HepG2 (cell line): ENCODE measurements around the gene HIPK4. TPM values are rescaled to one million over a fixed set of nuclear protein-coding genes. Genes with fewer than 3 reads are reported as not detected.
A peak's percentile ranks its signal among the peaks of the same experiment; 100 is the strongest.

Experiments used
- ATF7 ChIP-seq, 2 experiments: fragments of 450-650 bp in 1 of 2; sonication (generic) in 1 of 2; formaldehyde crosslinking in 1 of 2; IDR thresholded peaks; 2 replicates each; pipeline versions ENCODE4 v1.4.0 to v1.6.1; 2016 to 2020; ENCODE audit warnings: antibody characterized with exemption in 1 of 2, mild to moderate bottlenecking in 1 of 2, missing genetic modification reagents in 1 of 2
- HDAC2 ChIP-seq: sonication (generic); formaldehyde crosslinking; IDR thresholded peaks from 2 replicates; pipeline ENCODE4 v1.4.0; 2020; ENCODE audit warnings: missing genetic modification reagents
- HNRNPK ChIP-seq: fragments of 200-400 bp; formaldehyde crosslinking; IDR thresholded peaks from 2 replicates; pipeline ENCODE4 v1.6.1; 2018; ENCODE audit warnings: low read length, low read depth, moderate library complexity, mild to moderate bottlenecking; ENCODE audit not compliant: poor library complexity, severe bottlenecking
- HOXA3 ChIP-seq: sonication (generic); formaldehyde crosslinking; IDR thresholded peaks from 2 replicates; pipeline ENCODE4 v1.5.0; 2020; ENCODE audit warnings: missing genetic modification reagents
- KAT7 ChIP-seq: IDR thresholded peaks from 2 replicates; pipeline ENCODE4 v1.6.1; 2018; ENCODE audit warnings: borderline replicate concordance, missing compliant biosample characterization
- NCOA2 ChIP-seq: sonication (generic); formaldehyde crosslinking; IDR thresholded peaks from 2 replicates; pipeline ENCODE4 v1.8.0; 2022; ENCODE audit warnings: inconsistent platforms
- NPAS2 ChIP-seq: sonication (generic); formaldehyde crosslinking; IDR thresholded peaks from 2 replicates; pipeline ENCODE4 v1.8.0; 2022; ENCODE audit warnings: mild to moderate bottlenecking, missing genetic modification reagents, borderline replicate concordance
- ZKSCAN8 ChIP-seq: IDR thresholded peaks from 2 replicates; pipeline ENCODE4 v1.6.1; 2016; ENCODE audit warnings: borderline replicate concordance, missing genetic modification reagents, missing compliant biosample characterization
- ZNF24 ChIP-seq: fragments of 450-650 bp; IDR thresholded peaks from 2 replicates; pipeline ENCODE4 v1.6.1; 2017; ENCODE audit warnings: antibody characterized with exemption, mild to moderate bottlenecking
- ZNF572 ChIP-seq: sonication (generic); formaldehyde crosslinking; IDR thresholded peaks from 2 replicates; pipeline ENCODE4 v1.5.1; 2020; ENCODE audit warnings: mild to moderate bottlenecking, missing genetic modification reagents
- polyA plus RNA-seq, 8 experiments: library from polyadenylated mRNA; depleted of rRNA in 3 of 8; stranded (reverse) in 7 of 8; unstranded in 1 of 8; fragments of >200 nt; fragmentation: Illumina TruSeq in 4 of 8; extraction: Trizol in 4 of 8; gene quantifications; 2 replicates each; pipeline versions ENCODE4 v1.2.1 to v1.2.3, GENCODE V29; 2011 to 2016; ENCODE audit warnings: low read depth in 4 of 8, missing spikeins in 1 of 8, mixed read lengths in 1 of 8; ENCODE audit not compliant: insufficient read depth in 1 of 8
- total RNA-seq, 5 experiments: library from RNA; depleted of rRNA; stranded (reverse); fragments of >200 nt; fragmentation: Illumina TruSeq; extraction: Trizol; gene quantifications; 2 replicates each; pipeline ENCODE4 v1.2.3, GENCODE V29; 2016; ENCODE audit warnings: low read depth in 1 of 5
- TF ChIP-seq, protein P1 (sequence below): sonication (generic); formaldehyde crosslinking; IDR thresholded peaks from 2 replicates; pipeline ENCODE4 v1.4.0; 2020; ENCODE audit warnings: mild to moderate bottlenecking, missing genetic modification reagents, borderline replicate concordance
- TF ChIP-seq, protein P2 (sequence below): sonication (generic); formaldehyde crosslinking; IDR thresholded peaks from 2 replicates; pipeline ENCODE4 v1.5.0; 2020; ENCODE audit warnings: mild to moderate bottlenecking, missing genetic modification reagents, borderline replicate concordance
- TF ChIP-seq, protein P3 (sequence below): sonication (generic); formaldehyde crosslinking; IDR thresholded peaks from 2 replicates; pipeline ENCODE4 v1.8.0; 2022; ENCODE audit warnings: mild to moderate bottlenecking, missing genetic modification reagents; ENCODE audit not compliant: insufficient replicate concordance
- TF ChIP-seq, protein P4 (sequence below): sonication (generic); formaldehyde crosslinking; IDR thresholded peaks from 2 replicates; pipeline ENCODE4 v1.9.0; 2021; ENCODE audit warnings: mild to moderate bottlenecking, missing genetic modification reagents

HIPK4 gene
- total and polyA plus RNA-seq, 2 of the 13 experiments (the other 11 are each of a cell fraction or from before 2014, with no cell fraction given): 0.03 TPM; not detected in 1

DNA sequence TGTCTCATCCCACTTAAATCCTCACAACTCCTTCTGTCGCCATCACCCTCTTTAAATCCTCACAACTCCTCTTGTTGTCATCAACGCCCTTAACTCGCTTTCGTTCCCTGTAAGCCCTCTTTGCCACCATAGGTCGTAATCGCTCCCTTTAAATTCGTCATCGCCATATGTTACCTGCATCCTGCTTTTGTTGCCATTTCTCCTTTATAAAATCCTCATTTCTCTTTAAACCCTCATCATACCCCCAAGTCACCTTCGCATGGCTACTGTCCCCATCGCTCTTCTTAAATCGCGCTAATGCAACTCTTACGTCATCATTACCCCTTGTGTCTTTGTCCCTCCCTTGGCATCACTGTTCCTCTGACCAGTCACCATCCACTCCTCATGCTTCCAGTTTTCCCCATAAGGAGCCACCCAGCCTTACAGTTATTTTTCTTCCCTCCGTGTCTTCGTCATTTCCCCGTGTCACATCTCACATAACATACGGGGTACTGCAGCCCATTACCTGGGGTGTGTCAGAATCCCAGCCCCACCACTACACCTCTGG, 40.9 kb downstream of the HIPK4 start (continued):
- TF ChIP-seq, protein P1, sequence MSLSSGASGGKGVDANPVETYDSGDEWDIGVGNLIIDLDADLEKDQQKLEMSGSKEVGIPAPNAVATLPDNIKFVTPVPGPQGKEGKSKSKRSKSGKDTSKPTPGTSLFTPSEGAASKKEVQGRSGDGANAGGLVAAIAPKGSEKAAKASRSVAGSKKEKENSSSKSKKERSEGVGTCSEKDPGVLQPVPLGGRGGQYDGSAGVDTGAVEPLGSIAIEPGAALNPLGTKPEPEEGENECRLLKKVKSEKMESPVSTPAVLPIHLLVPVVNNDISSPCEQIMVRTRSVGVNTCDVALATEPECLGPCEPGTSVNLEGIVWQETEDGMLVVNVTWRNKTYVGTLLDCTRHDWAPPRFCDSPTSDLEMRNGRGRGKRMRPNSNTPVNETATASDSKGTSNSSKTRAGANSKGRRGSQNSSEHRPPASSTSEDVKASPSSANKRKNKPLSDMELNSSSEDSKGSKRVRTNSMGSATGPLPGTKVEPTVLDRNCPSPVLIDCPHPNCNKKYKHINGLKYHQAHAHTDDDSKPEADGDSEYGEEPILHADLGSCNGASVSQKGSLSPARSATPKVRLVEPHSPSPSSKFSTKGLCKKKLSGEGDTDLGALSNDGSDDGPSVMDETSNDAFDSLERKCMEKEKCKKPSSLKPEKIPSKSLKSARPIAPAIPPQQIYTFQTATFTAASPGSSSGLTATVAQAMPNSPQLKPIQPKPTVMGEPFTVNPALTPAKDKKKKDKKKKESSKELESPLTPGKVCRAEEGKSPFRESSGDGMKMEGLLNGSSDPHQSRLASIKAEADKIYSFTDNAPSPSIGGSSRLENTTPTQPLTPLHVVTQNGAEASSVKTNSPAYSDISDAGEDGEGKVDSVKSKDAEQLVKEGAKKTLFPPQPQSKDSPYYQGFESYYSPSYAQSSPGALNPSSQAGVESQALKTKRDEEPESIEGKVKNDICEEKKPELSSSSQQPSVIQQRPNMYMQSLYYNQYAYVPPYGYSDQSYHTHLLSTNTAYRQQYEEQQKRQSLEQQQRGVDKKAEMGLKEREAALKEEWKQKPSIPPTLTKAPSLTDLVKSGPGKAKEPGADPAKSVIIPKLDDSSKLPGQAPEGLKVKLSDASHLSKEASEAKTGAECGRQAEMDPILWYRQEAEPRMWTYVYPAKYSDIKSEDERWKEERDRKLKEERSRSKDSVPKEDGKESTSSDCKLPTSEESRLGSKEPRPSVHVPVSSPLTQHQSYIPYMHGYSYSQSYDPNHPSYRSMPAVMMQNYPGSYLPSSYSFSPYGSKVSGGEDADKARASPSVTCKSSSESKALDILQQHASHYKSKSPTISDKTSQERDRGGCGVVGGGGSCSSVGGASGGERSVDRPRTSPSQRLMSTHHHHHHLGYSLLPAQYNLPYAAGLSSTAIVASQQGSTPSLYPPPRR: no peak
- TF ChIP-seq HNRNPK: no peak
- no peak for TF ChIP-seq NCOA2
- TF ChIP-seq, protein P2, sequence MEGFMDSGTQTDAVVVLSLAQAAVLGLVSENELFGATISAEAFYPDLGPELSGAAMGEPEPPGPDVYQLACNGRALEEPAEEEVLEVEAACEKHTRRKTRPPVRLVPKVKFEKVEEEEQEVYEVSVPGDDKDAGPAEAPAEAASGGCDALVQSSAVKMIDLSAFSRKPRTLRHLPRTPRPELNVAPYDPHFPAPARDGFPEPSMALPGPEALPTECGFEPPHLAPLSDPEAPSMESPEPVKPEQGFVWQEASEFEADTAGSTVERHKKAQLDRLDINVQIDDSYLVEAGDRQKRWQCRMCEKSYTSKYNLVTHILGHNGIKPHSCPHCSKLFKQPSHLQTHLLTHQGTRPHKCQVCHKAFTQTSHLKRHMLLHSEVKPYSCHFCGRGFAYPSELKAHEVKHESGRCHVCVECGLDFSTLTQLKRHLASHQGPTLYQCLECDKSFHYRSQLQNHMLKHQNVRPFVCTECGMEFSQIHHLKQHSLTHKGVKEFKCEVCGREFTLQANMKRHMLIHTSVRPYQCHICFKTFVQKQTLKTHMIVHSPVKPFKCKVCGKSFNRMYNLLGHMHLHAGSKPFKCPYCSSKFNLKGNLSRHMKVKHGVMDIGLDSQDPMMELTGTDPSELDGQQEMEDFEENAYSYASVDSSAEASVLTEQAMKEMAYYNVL (CRISPR knock-in tag): no peak
- TF ChIP-seq, protein P3, sequence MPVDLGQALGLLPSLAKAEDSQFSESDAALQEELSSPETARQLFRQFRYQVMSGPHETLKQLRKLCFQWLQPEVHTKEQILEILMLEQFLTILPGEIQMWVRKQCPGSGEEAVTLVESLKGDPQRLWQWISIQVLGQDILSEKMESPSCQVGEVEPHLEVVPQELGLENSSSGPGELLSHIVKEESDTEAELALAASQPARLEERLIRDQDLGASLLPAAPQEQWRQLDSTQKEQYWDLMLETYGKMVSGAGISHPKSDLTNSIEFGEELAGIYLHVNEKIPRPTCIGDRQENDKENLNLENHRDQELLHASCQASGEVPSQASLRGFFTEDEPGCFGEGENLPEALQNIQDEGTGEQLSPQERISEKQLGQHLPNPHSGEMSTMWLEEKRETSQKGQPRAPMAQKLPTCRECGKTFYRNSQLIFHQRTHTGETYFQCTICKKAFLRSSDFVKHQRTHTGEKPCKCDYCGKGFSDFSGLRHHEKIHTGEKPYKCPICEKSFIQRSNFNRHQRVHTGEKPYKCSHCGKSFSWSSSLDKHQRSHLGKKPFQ (CRISPR knock-in tag): peak; percentile 41
- TF ChIP-seq, protein P4, sequence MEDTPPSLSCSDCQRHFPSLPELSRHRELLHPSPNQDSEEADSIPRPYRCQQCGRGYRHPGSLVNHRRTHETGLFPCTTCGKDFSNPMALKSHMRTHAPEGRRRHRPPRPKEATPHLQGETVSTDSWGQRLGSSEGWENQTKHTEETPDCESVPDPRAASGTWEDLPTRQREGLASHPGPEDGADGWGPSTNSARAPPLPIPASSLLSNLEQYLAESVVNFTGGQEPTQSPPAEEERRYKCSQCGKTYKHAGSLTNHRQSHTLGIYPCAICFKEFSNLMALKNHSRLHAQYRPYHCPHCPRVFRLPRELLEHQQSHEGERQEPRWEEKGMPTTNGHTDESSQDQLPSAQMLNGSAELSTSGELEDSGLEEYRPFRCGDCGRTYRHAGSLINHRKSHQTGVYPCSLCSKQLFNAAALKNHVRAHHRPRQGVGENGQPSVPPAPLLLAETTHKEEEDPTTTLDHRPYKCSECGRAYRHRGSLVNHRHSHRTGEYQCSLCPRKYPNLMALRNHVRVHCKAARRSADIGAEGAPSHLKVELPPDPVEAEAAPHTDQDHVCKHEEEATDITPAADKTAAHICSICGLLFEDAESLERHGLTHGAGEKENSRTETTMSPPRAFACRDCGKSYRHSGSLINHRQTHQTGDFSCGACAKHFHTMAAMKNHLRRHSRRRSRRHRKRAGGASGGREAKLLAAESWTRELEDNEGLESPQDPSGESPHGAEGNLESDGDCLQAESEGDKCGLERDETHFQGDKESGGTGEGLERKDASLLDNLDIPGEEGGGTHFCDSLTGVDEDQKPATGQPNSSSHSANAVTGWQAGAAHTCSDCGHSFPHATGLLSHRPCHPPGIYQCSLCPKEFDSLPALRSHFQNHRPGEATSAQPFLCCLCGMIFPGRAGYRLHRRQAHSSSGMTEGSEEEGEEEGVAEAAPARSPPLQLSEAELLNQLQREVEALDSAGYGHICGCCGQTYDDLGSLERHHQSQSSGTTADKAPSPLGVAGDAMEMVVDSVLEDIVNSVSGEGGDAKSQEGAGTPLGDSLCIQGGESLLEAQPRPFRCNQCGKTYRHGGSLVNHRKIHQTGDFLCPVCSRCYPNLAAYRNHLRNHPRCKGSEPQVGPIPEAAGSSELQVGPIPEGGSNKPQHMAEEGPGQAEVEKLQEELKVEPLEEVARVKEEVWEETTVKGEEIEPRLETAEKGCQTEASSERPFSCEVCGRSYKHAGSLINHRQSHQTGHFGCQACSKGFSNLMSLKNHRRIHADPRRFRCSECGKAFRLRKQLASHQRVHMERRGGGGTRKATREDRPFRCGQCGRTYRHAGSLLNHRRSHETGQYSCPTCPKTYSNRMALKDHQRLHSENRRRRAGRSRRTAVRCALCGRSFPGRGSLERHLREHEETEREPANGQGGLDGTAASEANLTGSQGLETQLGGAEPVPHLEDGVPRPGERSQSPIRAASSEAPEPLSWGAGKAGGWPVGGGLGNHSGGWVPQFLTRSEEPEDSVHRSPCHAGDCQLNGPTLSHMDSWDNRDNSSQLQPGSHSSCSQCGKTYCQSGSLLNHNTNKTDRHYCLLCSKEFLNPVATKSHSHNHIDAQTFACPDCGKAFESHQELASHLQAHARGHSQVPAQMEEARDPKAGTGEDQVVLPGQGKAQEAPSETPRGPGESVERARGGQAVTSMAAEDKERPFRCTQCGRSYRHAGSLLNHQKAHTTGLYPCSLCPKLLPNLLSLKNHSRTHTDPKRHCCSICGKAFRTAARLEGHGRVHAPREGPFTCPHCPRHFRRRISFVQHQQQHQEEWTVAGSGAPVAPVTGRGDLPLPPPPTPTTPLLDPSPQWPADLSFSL (CRISPR knock-in tag): no peak
- TF ChIP-seq ZNF24: no peak
- TF ChIP-seq HOXA3 (CRISPR knock-in tag): no peak; the same call in 1 of the 2 replicates
- no peak for TF ChIP-seq HDAC2 (CRISPR knock-in tag)
- no peak for TF ChIP-seq ZKSCAN8 (CRISPR knock-in tag)
- TF ChIP-seq ATF7 (IDR thresholded peaks at IDR 0.05): peak; percentile 97
- no peak for TF ChIP-seq ATF7 (CRISPR knock-in tag; IDR thresholded peaks at IDR 0.05)
- TF ChIP-seq KAT7: no peak
- no peak for TF ChIP-seq NPAS2 (CRISPR knock-in tag)
- peak; percentile 71; the same call in 1 of the 2 replicates for TF ChIP-seq ZNF572 (CRISPR knock-in tag)
- TF ChIP-seq, all 625 proteins: peak for 11
